MCF 10A (cell line): ENCODE measurements around the gene MRPL27. TPM values are rescaled to one million over a fixed set of nuclear protein-coding genes. Genes with fewer than 3 reads are reported as not detected.

Experiments used
- BruUV-seq: library from RNA; stranded (reverse); fragments of 400-500 nt; replicated peaks from 2 replicates; lab custom pipeline; 2021; lab: Mats Ljungman, UMichigan
- CTCF ChIA-PET: fragments of 300-600 bp; sonication (Branson Sonifier 250); formaldehyde crosslinking; extraction: SDS; loops from one replicate; lab custom pipeline; 2021; ENCODE audit warnings: antibody characterized with exemption, inconsistent platforms; lab: Yijun Ruan, JAX
- POLR2A ChIA-PET: fragments of 300-600, 350-650 bp; sonication (Branson Sonifier 250); formaldehyde crosslinking; extraction: SDS; loops from one replicate; lab custom pipeline; 2020; ENCODE audit warnings: antibody characterized with exemption, inconsistent platforms; lab: Yijun Ruan, JAX
- DNase-seq: peaks from one replicate; pipeline ENCODE4 v3.0.0-alpha.2; 2018; ENCODE audit not compliant: unreplicated experiment
- H3K27ac Mint-ChIP-seq: one replicate; pipeline ENCODE4 v1.8.0; 2022; ENCODE audit warnings: mild to moderate bottlenecking, low read depth, mixed read lengths; ENCODE audit not compliant: unreplicated experiment
- H3K27me3 Mint-ChIP-seq: one replicate; pipeline ENCODE4 v1.8.0; 2022; ENCODE audit warnings: mixed read lengths; ENCODE audit not compliant: insufficient read depth, unreplicated experiment
- H3K36me3 Mint-ChIP-seq: one replicate; pipeline ENCODE4 v1.8.0; 2022; ENCODE audit warnings: mild to moderate bottlenecking, moderate library complexity, mixed read lengths; ENCODE audit not compliant: insufficient read depth, unreplicated experiment
- H3K4me1 Mint-ChIP-seq: one replicate; pipeline ENCODE4 v1.8.0; 2022; ENCODE audit warnings: mixed read lengths; ENCODE audit not compliant: insufficient read depth, unreplicated experiment
- H3K4me3 Mint-ChIP-seq: one replicate; pipeline ENCODE4 v1.8.0; 2022; ENCODE audit warnings: mild to moderate bottlenecking, moderate library complexity, mixed read lengths; ENCODE audit not compliant: unreplicated experiment
- H3K9me3 Mint-ChIP-seq: one replicate; pipeline ENCODE4 v1.8.0; 2022; ENCODE audit warnings: mixed read lengths; ENCODE audit not compliant: unreplicated experiment
- intact Hi-C: fragments of 100-400 bp; cut with micrococcal nuclease; formaldehyde crosslinking; loops from 2 replicates; pipeline ENCODE4 v1.14.1; 2022
- total RNA-seq: library from RNA; stranded (reverse); gene quantifications from 2 replicates; pipeline ENCODE4 v1.2.3, GENCODE V29; 2022
- TF ChIP-seq, protein P1 (sequence below): fragments of 200-600 bp; IDR thresholded peaks from one replicate; pipeline ENCODE4 v1.8.0; 2022; ENCODE audit warnings: antibody characterized with exemption, mild to moderate bottlenecking; ENCODE audit not compliant: unreplicated experiment

The MRPL27 gene
- total RNA-seq, 1 experiment from 2014 or later, result 71.5 TPM

DNA sequence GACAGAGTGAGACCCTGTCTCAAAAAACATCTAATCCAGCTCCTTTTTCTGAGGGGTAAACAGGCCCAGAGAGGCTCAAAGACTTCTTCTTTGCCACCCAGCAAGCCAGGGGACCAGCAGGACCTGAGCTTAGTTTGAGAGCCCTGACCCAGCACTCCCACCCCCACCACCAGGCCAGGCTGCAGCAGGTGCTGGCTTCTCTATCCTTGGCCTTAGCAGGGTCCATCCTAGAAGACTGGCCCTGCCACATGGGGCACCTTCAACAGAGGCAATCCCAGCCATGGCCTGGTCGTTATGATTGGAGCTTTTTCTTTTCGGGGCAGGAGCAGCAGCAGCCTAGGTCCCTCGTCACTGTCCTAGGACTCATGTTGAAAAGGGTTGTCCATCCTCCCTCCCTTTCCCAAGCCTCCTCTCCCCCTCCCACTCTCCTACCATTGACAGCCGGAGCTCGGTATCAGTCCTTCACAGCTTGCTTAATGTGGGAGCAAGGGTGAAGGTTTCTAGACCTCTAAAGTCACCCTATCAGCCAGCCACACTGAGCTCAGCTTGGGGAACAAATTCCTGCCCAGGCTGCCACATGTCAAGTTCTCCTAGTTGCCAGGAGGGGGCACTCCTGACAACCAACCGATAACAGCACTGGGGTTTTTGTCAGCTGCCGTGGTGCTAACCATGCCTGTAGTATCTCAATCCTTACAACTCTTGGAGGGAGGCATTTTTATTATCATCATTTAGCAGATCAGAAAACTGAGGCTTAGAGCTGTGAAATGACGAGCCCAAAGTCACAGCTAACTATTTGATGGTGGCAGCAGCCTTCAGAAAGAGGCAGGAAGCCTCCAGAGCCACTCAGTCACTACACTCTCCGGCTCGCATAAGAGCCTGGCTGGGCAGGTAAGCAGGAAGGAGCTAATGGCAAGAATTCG, 11.2 kb downstream of the MRPL27 start:
- H3K4me3 Mint-ChIP-seq, result no peak overlapping the region
- TF ChIP-seq, protein P1, sequence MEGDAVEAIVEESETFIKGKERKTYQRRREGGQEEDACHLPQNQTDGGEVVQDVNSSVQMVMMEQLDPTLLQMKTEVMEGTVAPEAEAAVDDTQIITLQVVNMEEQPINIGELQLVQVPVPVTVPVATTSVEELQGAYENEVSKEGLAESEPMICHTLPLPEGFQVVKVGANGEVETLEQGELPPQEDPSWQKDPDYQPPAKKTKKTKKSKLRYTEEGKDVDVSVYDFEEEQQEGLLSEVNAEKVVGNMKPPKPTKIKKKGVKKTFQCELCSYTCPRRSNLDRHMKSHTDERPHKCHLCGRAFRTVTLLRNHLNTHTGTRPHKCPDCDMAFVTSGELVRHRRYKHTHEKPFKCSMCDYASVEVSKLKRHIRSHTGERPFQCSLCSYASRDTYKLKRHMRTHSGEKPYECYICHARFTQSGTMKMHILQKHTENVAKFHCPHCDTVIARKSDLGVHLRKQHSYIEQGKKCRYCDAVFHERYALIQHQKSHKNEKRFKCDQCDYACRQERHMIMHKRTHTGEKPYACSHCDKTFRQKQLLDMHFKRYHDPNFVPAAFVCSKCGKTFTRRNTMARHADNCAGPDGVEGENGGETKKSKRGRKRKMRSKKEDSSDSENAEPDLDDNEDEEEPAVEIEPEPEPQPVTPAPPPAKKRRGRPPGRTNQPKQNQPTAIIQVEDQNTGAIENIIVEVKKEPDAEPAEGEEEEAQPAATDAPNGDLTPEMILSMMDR, result peak; percentile 62
- ChIA-PET POLR2A (interaction anchor here (0.7 to 3.7 kb wide), 13 partner anchors 8 to 126 kb away, joined by 3 to 30 read pairs (median 5); partner anchors contain the start of genes EME1, LRRC59, MRPL27 and RSAD1), CTCF (interaction anchor here (0.5 to 5.2 kb wide), 49 partner anchors 8 to 713 kb away, joined by 3 to 46 read pairs (median 4); partner anchors contain the start of genes ACSF2, LRRC59, RSAD1 and XYLT2)
- H3K4me1 Mint-ChIP-seq, result peaks cover 7% of the 10 kb centered on the region
- no peaks in the 10 kb centered on the region for H3K27me3 Mint-ChIP-seq
- no TSS peak for BruUV-seq
- no peaks in the 10 kb centered on the region for H3K9me3 Mint-ChIP-seq
- H3K27ac Mint-ChIP-seq, result peak overlapping the region; percentile 67
- intact Hi-C loops, result no loop called here
- peak; percentile 74 for DNase-seq
- peaks cover 27% of the 10 kb centered on the region for H3K36me3 Mint-ChIP-seq

DNA sequence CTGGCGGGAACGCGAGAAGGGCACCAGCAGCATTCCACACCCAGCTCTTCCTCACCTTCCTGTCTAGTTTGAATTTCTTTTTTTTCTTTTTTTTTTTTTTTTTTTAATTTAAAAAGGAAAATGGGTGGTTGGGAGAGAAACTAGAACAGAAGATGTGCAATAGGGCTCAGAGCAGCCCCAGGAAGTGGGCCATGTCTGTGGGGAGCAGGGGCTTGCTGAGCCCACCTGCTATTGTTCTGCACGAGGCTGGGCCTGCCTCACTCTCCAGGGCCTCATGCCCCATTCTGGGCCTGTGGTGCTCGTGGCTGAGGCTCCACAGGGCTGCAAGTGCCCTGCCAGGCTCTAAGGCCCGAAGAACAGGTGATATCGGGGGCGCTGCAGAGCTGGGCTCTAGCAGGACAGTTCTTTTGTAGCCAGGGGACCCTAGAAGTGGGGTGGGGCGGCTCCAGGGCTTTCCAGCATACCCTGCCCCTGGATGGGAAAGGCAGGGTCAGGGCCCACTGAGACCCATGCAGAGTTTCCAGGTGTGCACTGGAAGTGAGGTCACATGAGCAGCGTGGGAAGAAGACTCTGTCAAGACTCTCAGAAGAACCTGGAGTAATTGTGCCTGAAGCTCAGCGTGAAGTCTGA, 12.4 kb downstream of the MRPL27 start:
- Mint-ChIP-seq H3K4me1 (peaks cover 7% of the 10 kb centered on the region), H3K27ac (no peak overlapping the region), H3K27me3 (no peaks in the 10 kb centered on the region), H3K4me3 (no peak overlapping the region), H3K9me3 (no peaks in the 10 kb centered on the region), H3K36me3 (peaks cover 30% of the 10 kb centered on the region)
- no peak for DNase-seq
- ChIA-PET POLR2A (interaction anchor here (1.2 to 3.7 kb wide), 4 partner anchors 11 to 127 kb away, joined by 3 to 30 read pairs (median 18); partner anchors contain the start of genes EME1, LRRC59 and MRPL27), CTCF (interaction anchor here (0.6 to 5.2 kb wide), 21 partner anchors 9 to 416 kb away, joined by 3 to 46 read pairs (median 5); partner anchors contain the start of genes LRRC59 and RSAD1)
- TF ChIP-seq, protein P1, result no peak
- intact Hi-C loops, result no loop called here
- BruUV-seq, result no TSS peak

DNA sequence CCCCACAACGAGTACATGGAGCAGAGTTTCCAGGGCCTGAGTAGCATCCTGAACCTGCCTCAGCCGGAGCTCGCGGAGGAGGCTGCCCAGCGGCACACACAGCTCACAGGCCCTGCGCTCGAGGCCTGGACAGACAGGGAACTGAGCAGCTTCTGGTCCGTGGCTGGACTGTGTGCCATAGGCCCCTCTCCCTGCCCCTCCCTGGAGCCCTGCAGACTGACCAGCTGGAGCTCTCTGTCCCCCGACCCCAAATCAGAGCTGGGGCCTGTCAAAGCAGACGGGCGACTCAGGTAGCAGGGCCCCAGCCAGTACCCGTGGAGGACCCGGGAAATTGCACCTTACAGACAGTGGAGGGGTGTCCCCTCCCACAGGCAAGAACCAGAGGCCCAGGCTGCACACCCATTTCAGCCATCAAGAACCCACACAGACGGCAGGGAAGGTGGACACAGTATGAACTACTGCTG, 13.0 kb downstream of the MRPL27 start:
- POLR2A ChIA-PET, result interaction anchor here (2.5 to 3.7 kb wide), 2 partner anchors 13 to 37 kb away, joined by 14 to 23 read pairs; partner anchors contain the start of gene LRRC59
- Mint-ChIP-seq H3K27ac (no peak overlapping the region), H3K9me3 (no peaks in the 10 kb centered on the region), H3K27me3 (no peaks in the 10 kb centered on the region), H3K4me1 (peaks cover 7% of the 10 kb centered on the region), H3K36me3 (peaks cover 30% of the 10 kb centered on the region), H3K4me3 (no peak overlapping the region)
- DNase-seq, result no peak
- CTCF ChIA-PET, result interaction anchor here (0.6 to 5.2 kb wide), 9 partner anchors 11 to 384 kb away, joined by 3 to 46 read pairs (median 4); partner anchors contain the start of genes EME1, LRRC59 and MRPL27
- TF ChIP-seq, protein P1, result no peak
- no TSS peak for BruUV-seq
- intact Hi-C loops, result no loop called here
